ENCODE data around the gene CHIA.
A peak's percentile ranks its signal among the peaks of the same experiment; 100 is the strongest.
"Not testable (repeated sequence)": the region's sequence is repeated elsewhere in the genome, so short reads cannot be mapped to it uniquely, and the experiment has no call there.

Gene CHIA

GRCh38 chr1:111320066-111320879 lies 29.6 kb downstream of the CHIA start:
- Histone ChIP-seq H3K27me3 (ENCODE audit: control insufficient read depth in 1 of 2, insufficient read depth in 2 of 2, low read length in 2 of 2) (no peaks in the 10 kb centered on the region), H3K4me3 (ENCODE audit: low read depth in 1 of 2, low read length in 2 of 2) (no peak overlapping the region), H3K9ac (ENCODE audit: low read depth in 1 of 2, low read length in 2 of 2) (no peak overlapping the region), H3K36me3 (ENCODE audit: control insufficient read depth in 1 of 2, insufficient read depth in 2 of 2, low read length in 2 of 2) (no peaks in the 10 kb centered on the region), H3K4me1 (ENCODE audit: control insufficient read depth in 1 of 2, insufficient read depth in 2 of 2, low read length in 2 of 2) (no peaks in the 10 kb centered on the region), H3K9me3 (ENCODE audit: control insufficient read depth in 1 of 2, low read length in 2 of 2) (no peaks in the 10 kb centered on the region), H3K27ac (ENCODE audit: low read depth, low read length) (no peak overlapping the region)

- no peak overlapping the region for H3K4me3 ChIP-seq (ENCODE audit: low read depth in 1 of 2, low read length in 2 of 2)
- no peaks in the 10 kb centered on the region for H3K36me3 ChIP-seq (ENCODE audit: control insufficient read depth in 1 of 2, insufficient read depth in 2 of 2, low read length in 2 of 2)
- H3K4me1 ChIP-seq (ENCODE audit: control insufficient read depth in 1 of 2, insufficient read depth in 2 of 2, low read length in 2 of 2), result no peaks in the 10 kb centered on the region
- no peak overlapping the region for H3K27ac ChIP-seq (ENCODE audit: low read depth, low read length)
- H3K9ac ChIP-seq (ENCODE audit: low read depth in 1 of 2, low read length in 2 of 2), result no peak overlapping the region
- no peaks in the 10 kb centered on the region for H3K27me3 ChIP-seq (ENCODE audit: control insufficient read depth in 1 of 2, insufficient read depth in 2 of 2, low read length in 2 of 2)
- peaks cover 0 to 5% of the 10 kb centered on the region in 2 donors for H3K9me3 ChIP-seq (ENCODE audit: control insufficient read depth in 1 of 2, low read length in 2 of 2)
Measured at GRCh38 chr1:111323231-111323630, 32.6 kb downstream of the CHIA start.

GRCh38 chr1:111332190-111332589 lies 41.5 kb downstream of the CHIA start:
- no peaks in the 10 kb centered on the region for H3K36me3 ChIP-seq (ENCODE audit: control insufficient read depth in 1 of 2, insufficient read depth in 2 of 2, low read length in 2 of 2)
- no peak overlapping the region for H3K27ac ChIP-seq (ENCODE audit: low read depth, low read length)
- H3K4me3 ChIP-seq (ENCODE audit: low read depth in 1 of 2, low read length in 2 of 2), result no peak overlapping the region

GRCh38 chr1:111334169-111334568 lies 43.5 kb downstream of the CHIA start:
- H3K27ac ChIP-seq (ENCODE audit: low read depth, low read length), result no peak overlapping the region
- H3K27me3 ChIP-seq (ENCODE audit: control insufficient read depth in 1 of 2, insufficient read depth in 2 of 2, low read length in 2 of 2), result no peaks in the 10 kb centered on the region
- H3K4me1 ChIP-seq (ENCODE audit: control insufficient read depth in 1 of 2, insufficient read depth in 2 of 2, low read length in 2 of 2), result no peaks in the 10 kb centered on the region
- no peak overlapping the region for H3K4me3 ChIP-seq (ENCODE audit: low read depth in 1 of 2, low read length in 2 of 2)
- H3K9me3 ChIP-seq (ENCODE audit: control insufficient read depth in 1 of 2, low read length in 2 of 2), result no peaks in the 10 kb centered on the region
- H3K9ac ChIP-seq (ENCODE audit: low read depth in 1 of 2, low read length in 2 of 2), result no peak overlapping the region
- no peaks in the 10 kb centered on the region for H3K36me3 ChIP-seq (ENCODE audit: control insufficient read depth in 1 of 2, insufficient read depth in 2 of 2, low read length in 2 of 2)

More at GRCh38 chr1:111332190-111332589, 41.5 kb downstream of the CHIA start:
- Histone ChIP-seq H3K9me3 (ENCODE audit: control insufficient read depth in 1 of 2, low read length in 2 of 2) (peaks cover 0 to 12% of the 10 kb centered on the region in 2 donors), H3K9ac (ENCODE audit: low read depth in 1 of 2, low read length in 2 of 2) (no peak overlapping the region), H3K4me1 (ENCODE audit: control insufficient read depth in 1 of 2, insufficient read depth in 2 of 2, low read length in 2 of 2) (no peaks in the 10 kb centered on the region), H3K27me3 (ENCODE audit: control insufficient read depth in 1 of 2, insufficient read depth in 2 of 2, low read length in 2 of 2) (no peaks in the 10 kb centered on the region)

- H3K4me3 ChIP-seq (ENCODE audit: low read depth in 1 of 2, low read length in 2 of 2); H3K36me3 ChIP-seq (ENCODE audit: control insufficient read depth in 1 of 2, insufficient read depth in 2 of 2, low read length in 2 of 2); H3K27ac ChIP-seq (ENCODE audit: low read depth, low read length); H3K9ac ChIP-seq (ENCODE audit: low read depth in 1 of 2, low read length in 2 of 2); H3K9me3 ChIP-seq (ENCODE audit: control insufficient read depth in 1 of 2, low read length in 2 of 2); H3K4me1 ChIP-seq (ENCODE audit: control insufficient read depth in 1 of 2, insufficient read depth in 2 of 2, low read length in 2 of 2); H3K27me3 ChIP-seq (ENCODE audit: control insufficient read depth in 1 of 2, insufficient read depth in 2 of 2, low read length in 2 of 2): not testable (repeated sequence)
Measured at GRCh38 chr1:111335214-111335877, 44.7 kb downstream of the CHIA start.

GRCh38 chr1:111338849-111339248 lies 48.2 kb downstream of the CHIA start:
- not testable (repeated sequence) for H3K9me3 ChIP-seq (ENCODE audit: control insufficient read depth in 1 of 2, low read length in 2 of 2)

GRCh38 chr1:111346089-111346885 lies 55.6 kb downstream of the CHIA start:
- H3K9me3 ChIP-seq (ENCODE audit: control insufficient read depth in 1 of 2, low read length in 2 of 2), result no peaks in the 10 kb centered on the region
- peak overlapping the region; percentile 86 to 88 for H3K4me3 ChIP-seq (ENCODE audit: low read depth in 1 of 2, low read length in 2 of 2)
- H3K27me3 ChIP-seq (ENCODE audit: control insufficient read depth in 1 of 2, insufficient read depth in 2 of 2, low read length in 2 of 2), result no peaks in the 10 kb centered on the region
- peaks cover 0 to 12% of the 10 kb centered on the region in 2 donors for H3K4me1 ChIP-seq (ENCODE audit: control insufficient read depth in 1 of 2, insufficient read depth in 2 of 2, low read length in 2 of 2)
- peak overlapping the region; percentile 40 to 49 for H3K9ac ChIP-seq (ENCODE audit: low read depth in 1 of 2, low read length in 2 of 2)
- peak overlapping the region; percentile 43 for H3K27ac ChIP-seq (ENCODE audit: low read depth, low read length)
- no peaks in the 10 kb centered on the region for H3K36me3 ChIP-seq (ENCODE audit: control insufficient read depth in 1 of 2, insufficient read depth in 2 of 2, low read length in 2 of 2)

More at GRCh38 chr1:111338849-111339248, 48.2 kb downstream of the CHIA start:
- not testable (repeated sequence) for H3K27ac ChIP-seq (ENCODE audit: low read depth, low read length); H3K27me3 ChIP-seq (ENCODE audit: control insufficient read depth in 1 of 2, insufficient read depth in 2 of 2, low read length in 2 of 2); H3K36me3 ChIP-seq (ENCODE audit: control insufficient read depth in 1 of 2, insufficient read depth in 2 of 2, low read length in 2 of 2); H3K4me3 ChIP-seq (ENCODE audit: low read depth in 1 of 2, low read length in 2 of 2); H3K9ac ChIP-seq (ENCODE audit: low read depth in 1 of 2, low read length in 2 of 2); H3K4me1 ChIP-seq (ENCODE audit: control insufficient read depth in 1 of 2, insufficient read depth in 2 of 2, low read length in 2 of 2)

GRCh38 chr1:111347026-111347425 lies 56.4 kb downstream of the CHIA start:
- Histone ChIP-seq H3K27me3 (ENCODE audit: control insufficient read depth in 1 of 2, insufficient read depth in 2 of 2, low read length in 2 of 2) (no peaks in the 10 kb centered on the region), H3K9ac (ENCODE audit: low read depth in 1 of 2, low read length in 2 of 2) (no peak overlapping the region), H3K27ac (ENCODE audit: low read depth, low read length) (no peak overlapping the region), H3K4me3 (ENCODE audit: low read depth in 1 of 2, low read length in 2 of 2) (peak overlapping the region in 1 of 2 donors; percentile 88), H3K36me3 (ENCODE audit: control insufficient read depth in 1 of 2, insufficient read depth in 2 of 2, low read length in 2 of 2) (no peaks in the 10 kb centered on the region), H3K9me3 (ENCODE audit: control insufficient read depth in 1 of 2, low read length in 2 of 2) (no peaks in the 10 kb centered on the region), H3K4me1 (ENCODE audit: control insufficient read depth in 1 of 2, insufficient read depth in 2 of 2, low read length in 2 of 2) (peaks cover 0 to 12% of the 10 kb centered on the region in 2 donors)

- Histone ChIP-seq H3K9ac (ENCODE audit: low read depth in 1 of 2, low read length in 2 of 2) (no peak overlapping the region), H3K4me3 (ENCODE audit: low read depth in 1 of 2, low read length in 2 of 2) (no peak overlapping the region), H3K36me3 (ENCODE audit: control insufficient read depth in 1 of 2, insufficient read depth in 2 of 2, low read length in 2 of 2) (no peaks in the 10 kb centered on the region), H3K4me1 (ENCODE audit: control insufficient read depth in 1 of 2, insufficient read depth in 2 of 2, low read length in 2 of 2) (peaks cover 0 to 3% of the 10 kb centered on the region in 2 donors), H3K27ac (ENCODE audit: low read depth, low read length) (no peak overlapping the region), H3K27me3 (ENCODE audit: control insufficient read depth in 1 of 2, insufficient read depth in 2 of 2, low read length in 2 of 2) (no peaks in the 10 kb centered on the region), H3K9me3 (ENCODE audit: control insufficient read depth in 1 of 2, low read length in 2 of 2) (no peaks in the 10 kb centered on the region)
Measured at GRCh38 chr1:111351700-111352099, 61.0 kb downstream of the CHIA start.

GRCh38 chr1:111354584-111354983 lies 63.9 kb downstream of the CHIA start:
- Histone ChIP-seq H3K9me3 (ENCODE audit: control insufficient read depth in 1 of 2, low read length in 2 of 2) (no peaks in the 10 kb centered on the region), H3K4me3 (ENCODE audit: low read depth in 1 of 2, low read length in 2 of 2) (no peak overlapping the region), H3K9ac (ENCODE audit: low read depth in 1 of 2, low read length in 2 of 2) (no peak overlapping the region), H3K36me3 (ENCODE audit: control insufficient read depth in 1 of 2, insufficient read depth in 2 of 2, low read length in 2 of 2) (no peaks in the 10 kb centered on the region), H3K27ac (ENCODE audit: low read depth, low read length) (no peak overlapping the region), H3K4me1 (ENCODE audit: control insufficient read depth in 1 of 2, insufficient read depth in 2 of 2, low read length in 2 of 2) (no peaks in the 10 kb centered on the region), H3K27me3 (ENCODE audit: control insufficient read depth in 1 of 2, insufficient read depth in 2 of 2, low read length in 2 of 2) (no peaks in the 10 kb centered on the region)
